Activated naive CD8-positive, alpha-beta T cell treated with anti-CD3 and anti-CD28 coated beads, Interleukin-2, amount 50 U/mL, for 16 hours (primary cell): ENCODE measurements around the gene REXO1.

Source experiments
- DNase-seq: peaks from one replicate; pipeline ENCODE4 v3.0.0-alpha.2; 2020; ENCODE audit warnings: low read depth, low spot score

Gene REXO1

DNA sequence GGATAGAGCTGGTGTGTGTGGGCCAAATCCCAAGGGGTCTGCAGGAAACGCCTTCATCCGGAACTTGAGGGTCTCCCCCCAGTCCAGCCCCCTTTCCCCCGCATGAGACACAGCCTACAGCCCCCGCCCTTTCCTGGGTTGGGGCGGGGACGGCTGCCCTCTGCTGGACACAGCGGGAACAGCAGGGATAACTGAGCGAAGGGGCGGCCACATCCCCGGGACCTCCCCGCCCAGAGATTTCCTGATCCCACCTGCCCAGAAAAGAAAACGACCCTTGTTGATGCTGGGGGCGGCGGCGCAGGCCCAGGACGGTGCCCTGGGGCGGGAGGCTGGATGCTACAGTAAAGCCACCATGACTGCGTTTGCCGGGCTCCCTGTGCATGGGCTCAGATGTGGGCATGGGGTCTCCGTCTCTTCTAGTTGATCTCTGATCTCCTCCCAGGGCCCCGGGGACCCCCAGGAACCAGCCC lies 80.8 kb downstream of the REXO1 start:
- peak; percentile 34 for DNase-seq

DNA sequence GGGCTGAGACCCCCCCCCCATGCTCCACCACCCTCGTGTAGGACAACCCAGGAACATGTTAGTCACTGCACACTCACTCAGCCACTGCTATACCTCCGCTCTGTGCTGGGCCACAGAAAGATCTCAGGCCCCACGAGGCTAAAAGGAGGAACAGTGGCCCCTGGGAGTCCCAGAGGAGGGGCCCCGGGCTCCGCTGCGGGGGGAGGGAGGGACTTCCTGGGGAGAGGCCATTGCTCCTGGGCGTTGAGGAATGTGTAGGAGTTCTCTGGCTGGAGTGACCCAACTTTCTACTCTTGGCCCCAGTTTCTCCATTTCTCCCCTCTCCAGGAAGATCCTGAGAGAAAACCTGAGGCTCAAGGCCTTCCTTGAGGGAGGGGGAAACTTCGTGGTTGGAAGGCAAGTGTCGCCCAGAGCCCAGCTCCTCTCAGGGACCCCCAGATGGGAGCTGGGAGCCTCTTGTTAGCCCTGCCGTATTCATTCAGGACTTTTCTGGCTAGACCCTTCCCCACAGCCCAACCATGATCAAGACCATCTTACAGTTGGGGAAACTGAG lies 81.4 kb downstream of the REXO1 start:
- no peak for DNase-seq

- DNase-seq = no peak
Observed at GRCh38 chr19:1765904-1766799, 82.1 kb downstream of the REXO1 start.
